ENCODE results near the gene PREX1. TPM values are rescaled to one million over a fixed set of nuclear protein-coding genes. Genes with fewer than 3 reads are reported as not detected.

Gene PREX1
- total and polyA plus RNA-seq, 3 donors from 2014 or later, result 18.0 to 36.5 (median 27.1) TPM

- TF ChIP-seq POLR2A (IDR thresholded peaks at IDR 0.05), result no peak
- TF ChIP-seq, protein P1, sequence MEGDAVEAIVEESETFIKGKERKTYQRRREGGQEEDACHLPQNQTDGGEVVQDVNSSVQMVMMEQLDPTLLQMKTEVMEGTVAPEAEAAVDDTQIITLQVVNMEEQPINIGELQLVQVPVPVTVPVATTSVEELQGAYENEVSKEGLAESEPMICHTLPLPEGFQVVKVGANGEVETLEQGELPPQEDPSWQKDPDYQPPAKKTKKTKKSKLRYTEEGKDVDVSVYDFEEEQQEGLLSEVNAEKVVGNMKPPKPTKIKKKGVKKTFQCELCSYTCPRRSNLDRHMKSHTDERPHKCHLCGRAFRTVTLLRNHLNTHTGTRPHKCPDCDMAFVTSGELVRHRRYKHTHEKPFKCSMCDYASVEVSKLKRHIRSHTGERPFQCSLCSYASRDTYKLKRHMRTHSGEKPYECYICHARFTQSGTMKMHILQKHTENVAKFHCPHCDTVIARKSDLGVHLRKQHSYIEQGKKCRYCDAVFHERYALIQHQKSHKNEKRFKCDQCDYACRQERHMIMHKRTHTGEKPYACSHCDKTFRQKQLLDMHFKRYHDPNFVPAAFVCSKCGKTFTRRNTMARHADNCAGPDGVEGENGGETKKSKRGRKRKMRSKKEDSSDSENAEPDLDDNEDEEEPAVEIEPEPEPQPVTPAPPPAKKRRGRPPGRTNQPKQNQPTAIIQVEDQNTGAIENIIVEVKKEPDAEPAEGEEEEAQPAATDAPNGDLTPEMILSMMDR (IDR thresholded peaks at IDR 0.05), result no peak
- Histone ChIP-seq H3K4me3 (no peak overlapping the region), H3K4me1 (peaks cover 5% of the 10 kb centered on the region), H3K27me3 (no peaks in the 10 kb centered on the region), H3K9me3 (no peaks in the 10 kb centered on the region), H3K27ac (no peak overlapping the region), H3K36me3 (ENCODE audit: low read depth, missing control alignments) (no peaks in the 10 kb centered on the region)
- no peak for DNase-seq
- 81 to 92% methylated on average over 3 of the region's 3 CpGs for WGBS, 2 donors
- intact Hi-C loops (cut with DNase I; ENCODE audit: low total_unique reads), result no loop called here
Observed at GRCh38 chr20:48671141-48671540, 156.7 kb downstream of the PREX1 start.

DNA sequence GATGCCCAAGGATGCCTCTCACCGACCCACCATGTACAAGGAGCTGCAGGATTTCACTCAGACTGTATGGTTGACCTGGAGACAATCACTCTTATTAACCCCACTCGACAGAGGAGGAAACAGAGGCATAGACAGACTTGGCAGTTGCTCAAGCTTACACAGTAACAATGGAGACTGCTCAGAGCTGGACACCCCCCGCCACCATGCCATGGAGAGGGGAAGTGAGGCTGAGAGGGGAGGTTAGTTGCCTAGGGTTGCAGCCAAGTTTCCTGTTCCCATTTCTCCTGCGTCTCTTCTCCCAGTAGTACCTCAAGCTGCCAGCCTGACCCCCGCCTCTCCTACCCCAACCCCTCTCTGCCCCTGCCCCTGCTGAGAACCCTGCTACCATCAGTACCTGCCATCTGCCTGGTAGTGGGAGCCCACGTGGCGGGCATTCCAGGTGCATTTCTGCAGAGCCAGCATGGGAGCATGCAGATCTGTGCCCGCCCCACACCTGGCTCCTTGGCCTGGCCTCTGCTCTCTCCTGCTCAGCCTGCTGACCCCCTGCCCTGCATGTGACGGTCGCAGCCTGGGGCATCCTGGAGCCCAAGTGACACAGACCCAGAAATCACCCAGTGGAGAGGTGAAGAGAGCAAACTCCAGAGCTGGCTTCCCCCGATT is 157.7 kb downstream of the PREX1 start:
- intact Hi-C loops (cut with DNase I; ENCODE audit: low total_unique reads), result no loop called here
- H3K27ac ChIP-seq, result no peak overlapping the region
- no peaks in the 10 kb centered on the region for H3K36me3 ChIP-seq (ENCODE audit: low read depth, missing control alignments)
- peaks cover 5% of the 10 kb centered on the region for H3K4me1 ChIP-seq
- H3K9me3 ChIP-seq, result no peaks in the 10 kb centered on the region
- TF ChIP-seq POLR2A (IDR thresholded peaks at IDR 0.05), result no peak
- TF ChIP-seq, protein P1 (IDR thresholded peaks at IDR 0.05), result no peak
- H3K27me3 ChIP-seq, result no peaks in the 10 kb centered on the region
- H3K4me3 ChIP-seq, result no peak overlapping the region
- WGBS, 2 donors, result 84 to 88% methylated on average over 10 to 11 of the region's 11 CpGs
- DNase-seq, result no peak

GRCh38 chr20:48668451-48668946 is 159.3 kb downstream of the PREX1 start:
- Histone ChIP-seq H3K4me1 (peaks cover 5% of the 10 kb centered on the region), H3K27ac (no peak overlapping the region), H3K9me3 (no peaks in the 10 kb centered on the region), H3K36me3 (ENCODE audit: low read depth, missing control alignments) (no peaks in the 10 kb centered on the region), H3K4me3 (no peak overlapping the region), H3K27me3 (no peaks in the 10 kb centered on the region)
- 45 to 54% methylated on average over 3 to 10 of the region's 10 CpGs for WGBS, 2 donors
- intact Hi-C loops (cut with DNase I; ENCODE audit: low total_unique reads), result no loop called here
- peak; percentile 39 for DNase-seq
- TF ChIP-seq, protein P1 (IDR thresholded peaks at IDR 0.05), result no peak
- no peak for TF ChIP-seq POLR2A (IDR thresholded peaks at IDR 0.05)

GRCh38 chr20:48667889-48668413 is 159.8 kb downstream of the PREX1 start:
- Histone ChIP-seq H3K36me3 (ENCODE audit: low read depth, missing control alignments) (no peaks in the 10 kb centered on the region), H3K27ac (no peak overlapping the region), H3K4me3 (no peak overlapping the region), H3K9me3 (no peaks in the 10 kb centered on the region), H3K4me1 (peaks cover 5% of the 10 kb centered on the region), H3K27me3 (no peaks in the 10 kb centered on the region)
- no peak for TF ChIP-seq POLR2A (IDR thresholded peaks at IDR 0.05)
- TF ChIP-seq, protein P1 (IDR thresholded peaks at IDR 0.05), result no peak
- intact Hi-C loops (cut with DNase I; ENCODE audit: low total_unique reads), result no loop called here
- no peak for DNase-seq
- 73 to 88% methylated on average over 12 to 15 of the region's 15 CpGs for WGBS, 2 donors

DNA sequence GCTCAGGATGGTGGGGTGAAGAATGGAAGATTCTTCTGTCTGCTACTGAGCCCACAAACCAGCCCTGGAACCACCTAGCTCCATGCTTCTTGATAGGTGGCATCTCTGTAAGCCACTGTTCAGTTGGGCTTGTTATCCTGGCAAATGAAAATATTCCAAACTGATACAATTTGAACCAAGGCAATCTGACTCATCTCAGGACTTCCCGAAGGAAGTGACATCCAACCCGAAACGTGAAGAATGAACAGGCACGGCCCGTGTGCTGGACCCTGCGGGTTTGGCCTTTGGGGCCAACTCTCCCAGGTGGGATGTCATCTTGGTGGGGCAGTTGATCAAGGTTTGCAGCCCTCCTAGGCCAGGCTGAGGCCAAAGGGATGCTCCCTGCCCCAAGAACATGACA is 160.3 kb downstream of the PREX1 start:
- no peak overlapping the region for H3K4me3 ChIP-seq
- intact Hi-C loops (cut with DNase I; ENCODE audit: low total_unique reads), result no loop called here
- H3K27ac ChIP-seq, result no peak overlapping the region
- no peaks in the 10 kb centered on the region for H3K27me3 ChIP-seq
- no peaks in the 10 kb centered on the region for H3K9me3 ChIP-seq
- no peak for DNase-seq
- H3K36me3 ChIP-seq (ENCODE audit: low read depth, missing control alignments), result no peaks in the 10 kb centered on the region
- WGBS, 2 donors, result 89 to 96% methylated on average over 6 of the region's 6 CpGs
- TF ChIP-seq POLR2A (IDR thresholded peaks at IDR 0.05), result no peak
- TF ChIP-seq, protein P1 (IDR thresholded peaks at IDR 0.05), result no peak
- peaks cover 5% of the 10 kb centered on the region for H3K4me1 ChIP-seq
